GM13976 (cell line): Measurements from ENCODE around the gene PRRC1.

ENCODE experiments used
- DNase-seq: peaks from one replicate; pipeline ENCODE4 v3.0.0; 2012; ENCODE audit warnings: low spot score
- in situ Hi-C: fragments of 300-500 bp; cut with MboI; formaldehyde crosslinking; loops from one replicate; pipeline ENCODE4 v1.12.0; 2022; ENCODE audit warnings: low sequenced_read_pairs, mixed read lengths, inconsistent platforms; ENCODE audit not compliant: unreplicated experiment
- TF ChIP-seq, protein P1 (sequence below): IDR thresholded peaks from 2 replicates; pipeline ENCODE4 v1.5.1; 2012; ENCODE audit warnings: borderline replicate concordance, mild to moderate bottlenecking; ENCODE audit not compliant: insufficient read depth; ENCODE audit errors: extremely low read depth, missing control alignments, control extremely low read depth

Gene PRRC1

DNA sequence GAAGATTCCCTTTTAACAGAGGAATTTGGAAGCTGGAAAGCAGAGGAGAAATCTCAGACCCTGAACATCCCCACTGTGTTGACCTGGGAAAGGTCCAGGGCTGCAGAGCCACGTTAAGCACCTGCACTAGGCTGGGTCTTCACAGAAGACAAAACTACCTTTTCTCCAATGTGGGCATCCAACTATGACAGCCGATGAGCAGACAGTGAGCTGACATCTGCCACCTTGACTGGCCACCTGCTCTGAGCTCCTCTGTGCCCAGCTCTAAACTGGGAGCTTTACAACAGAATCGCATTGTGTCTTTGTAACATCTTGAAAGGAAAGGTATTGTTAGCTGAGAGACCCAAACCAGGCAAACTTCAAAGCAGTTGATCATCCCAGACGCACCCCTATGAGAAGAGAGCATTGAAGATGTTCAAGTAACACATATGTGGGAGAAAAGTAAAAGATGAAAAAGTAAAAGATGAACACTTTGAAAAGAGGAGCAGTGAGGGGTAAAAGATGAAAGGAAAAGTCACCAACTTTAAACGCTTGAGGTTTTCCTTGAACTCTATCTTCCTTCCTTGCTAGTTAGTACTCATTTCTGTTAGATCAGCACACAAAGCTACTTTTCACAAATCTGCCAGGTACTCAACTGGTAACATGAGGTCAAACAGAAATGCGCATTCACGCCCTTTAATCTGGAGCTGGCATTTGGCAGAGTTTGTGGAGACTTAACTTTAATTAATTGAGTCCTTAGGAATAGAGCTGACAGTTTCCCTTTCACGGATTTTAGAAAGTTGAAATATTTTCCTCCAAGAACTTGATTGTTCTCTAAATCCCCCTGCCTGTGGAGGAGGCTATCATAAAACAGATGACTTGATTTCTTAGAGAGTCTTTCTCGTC lies 78.3 kb downstream of the PRRC1 start:
- TF ChIP-seq, protein P1, sequence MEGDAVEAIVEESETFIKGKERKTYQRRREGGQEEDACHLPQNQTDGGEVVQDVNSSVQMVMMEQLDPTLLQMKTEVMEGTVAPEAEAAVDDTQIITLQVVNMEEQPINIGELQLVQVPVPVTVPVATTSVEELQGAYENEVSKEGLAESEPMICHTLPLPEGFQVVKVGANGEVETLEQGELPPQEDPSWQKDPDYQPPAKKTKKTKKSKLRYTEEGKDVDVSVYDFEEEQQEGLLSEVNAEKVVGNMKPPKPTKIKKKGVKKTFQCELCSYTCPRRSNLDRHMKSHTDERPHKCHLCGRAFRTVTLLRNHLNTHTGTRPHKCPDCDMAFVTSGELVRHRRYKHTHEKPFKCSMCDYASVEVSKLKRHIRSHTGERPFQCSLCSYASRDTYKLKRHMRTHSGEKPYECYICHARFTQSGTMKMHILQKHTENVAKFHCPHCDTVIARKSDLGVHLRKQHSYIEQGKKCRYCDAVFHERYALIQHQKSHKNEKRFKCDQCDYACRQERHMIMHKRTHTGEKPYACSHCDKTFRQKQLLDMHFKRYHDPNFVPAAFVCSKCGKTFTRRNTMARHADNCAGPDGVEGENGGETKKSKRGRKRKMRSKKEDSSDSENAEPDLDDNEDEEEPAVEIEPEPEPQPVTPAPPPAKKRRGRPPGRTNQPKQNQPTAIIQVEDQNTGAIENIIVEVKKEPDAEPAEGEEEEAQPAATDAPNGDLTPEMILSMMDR: no peak
- DNase-seq: no peak
- in situ Hi-C loops: no loop called here

DNA sequence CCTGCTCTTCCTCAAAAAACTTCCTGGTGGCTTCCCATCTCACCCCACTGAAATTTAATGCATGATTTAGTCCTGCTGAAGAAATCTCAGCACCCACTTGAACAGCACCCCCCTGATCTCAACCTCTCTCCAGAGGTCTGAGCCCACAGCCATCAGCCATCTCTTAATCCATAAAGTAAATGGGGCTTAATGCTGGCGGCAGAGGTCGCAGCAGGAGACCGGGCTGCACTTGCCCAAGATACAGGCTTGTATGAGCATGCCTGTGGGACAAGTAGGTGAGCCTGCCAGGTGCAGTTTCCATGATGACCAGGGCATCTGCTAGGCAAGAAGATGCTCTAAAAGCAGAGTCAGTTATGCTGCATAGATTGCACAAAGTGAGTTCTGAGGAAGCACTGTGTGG lies 79.1 kb downstream of the PRRC1 start:
- DNase-seq: no peak
- TF ChIP-seq, protein P1: no peak
- in situ Hi-C loops: no loop called here

DNA sequence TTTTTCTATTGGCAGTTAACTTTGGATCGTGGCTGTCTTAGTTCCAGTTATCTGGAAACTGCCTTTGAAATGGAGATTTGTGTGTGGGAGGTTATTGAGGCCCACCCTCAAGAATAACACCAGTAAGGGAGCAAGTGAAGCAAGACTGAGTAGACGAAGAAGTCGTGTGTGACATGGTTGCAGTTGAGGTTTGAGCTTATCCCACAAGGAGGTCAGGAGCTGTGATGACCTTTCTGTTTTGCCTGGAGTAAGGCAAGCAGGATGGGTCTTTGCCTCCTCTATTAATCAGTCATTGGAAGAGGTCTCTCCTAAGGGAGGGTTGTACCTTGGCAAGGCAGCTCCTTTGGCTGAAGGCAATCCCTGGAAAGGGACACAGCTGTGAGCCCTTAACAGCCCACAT lies 81.9 kb downstream of the PRRC1 start:
- in situ Hi-C loops: no loop called here
- TF ChIP-seq, protein P1: no peak
- no peak for DNase-seq

DNA sequence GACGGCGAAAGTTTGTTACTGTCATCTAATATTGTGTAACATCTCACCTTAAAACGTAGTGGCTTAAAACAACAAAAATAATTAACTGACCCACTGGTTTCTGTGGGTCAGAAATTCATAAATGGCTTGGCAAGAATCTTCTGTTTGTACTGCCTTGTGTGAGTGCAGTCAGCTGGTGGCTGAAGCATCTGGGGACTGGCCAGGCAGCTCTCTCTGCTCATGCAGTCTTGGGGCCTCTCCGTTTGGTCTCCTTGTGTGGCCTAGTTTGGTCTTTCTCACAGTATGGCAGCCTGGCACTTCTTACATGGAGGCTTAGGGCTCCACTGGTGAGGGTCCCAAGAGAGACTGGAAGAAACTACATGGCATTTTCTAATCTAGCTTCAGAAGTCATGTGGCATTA lies 82.4 kb downstream of the PRRC1 start:
- in situ Hi-C loops: no loop called here
- DNase-seq: no peak
- TF ChIP-seq, protein P1: no peak

DNA sequence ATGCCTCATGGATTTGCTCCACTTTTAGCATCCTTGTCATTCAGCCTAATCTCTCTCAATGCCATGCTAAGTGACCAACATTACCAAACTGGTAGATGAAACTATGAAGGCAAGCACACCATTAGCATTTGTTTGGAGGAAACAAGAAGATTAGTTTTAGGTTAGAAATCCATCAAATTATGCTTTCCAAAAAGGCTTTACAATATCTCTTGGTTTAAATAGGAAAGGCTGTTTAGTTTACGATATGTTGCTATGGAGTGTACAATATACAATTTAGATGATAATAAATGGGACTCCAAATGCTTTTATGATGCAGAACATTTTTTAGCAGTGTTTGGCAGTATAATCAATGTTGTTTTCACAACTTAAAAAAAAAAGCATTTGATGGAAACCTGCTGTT lies 83.7 kb downstream of the PRRC1 start:
- in situ Hi-C loops: no loop called here
- TF ChIP-seq, protein P1: no peak
- DNase-seq: no peak

DNA sequence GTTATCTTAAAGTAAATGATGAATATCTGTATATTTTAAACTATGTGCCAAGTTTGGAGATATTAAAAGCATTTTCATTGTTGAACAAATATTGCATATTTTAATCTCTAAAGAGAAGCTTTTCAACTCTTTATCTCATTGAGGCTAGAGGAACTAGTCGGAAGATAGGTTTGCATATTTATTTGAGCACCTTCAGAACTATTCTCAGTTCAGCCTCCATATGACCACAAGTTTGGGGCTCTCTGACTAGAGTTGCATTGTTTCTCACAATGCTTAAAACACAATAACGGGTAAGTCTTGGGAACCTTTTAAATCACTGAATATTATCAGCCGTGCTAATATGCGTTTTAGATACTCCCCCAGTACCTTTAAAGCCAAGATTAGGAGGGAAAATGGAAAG lies 84.2 kb downstream of the PRRC1 start:
- in situ Hi-C loops: no loop called here
- TF ChIP-seq, protein P1: no peak

DNA sequence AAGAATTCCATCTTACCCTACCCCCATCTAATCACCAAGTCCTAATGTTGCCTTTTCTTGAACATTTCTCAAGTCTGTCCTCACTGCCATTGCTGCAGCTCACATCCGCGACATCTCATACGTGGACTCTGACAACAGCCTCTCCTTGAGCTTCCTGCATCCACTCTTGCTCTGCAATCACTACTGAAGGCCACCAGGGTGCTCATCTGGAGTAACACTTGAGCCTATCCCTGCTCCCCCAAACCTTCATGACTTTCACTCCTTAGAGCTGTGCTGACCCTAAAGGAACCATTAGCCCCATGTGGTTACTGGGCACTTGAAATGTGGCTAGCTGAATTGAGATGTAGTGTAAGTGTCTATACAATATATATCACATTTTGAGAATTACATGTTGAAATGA lies 85.0 kb downstream of the PRRC1 start:
- DNase-seq: no peak
- TF ChIP-seq, protein P1: no peak
- in situ Hi-C loops: no loop called here

More for the DNA sequence above, 84.2 kb downstream of the PRRC1 start:
- no peak for DNase-seq
